Stimulated activated CD8-positive, alpha-beta memory T cell treated with anti-CD3 and anti-CD28 coated beads, Interleukin-4, amount 100 ng/mL, for 24 hours (primary cell): ENCODE measurements around the gene SLC16A4.
"Not testable (repeated sequence)": the region's sequence is repeated elsewhere in the genome, so short reads cannot be mapped to it uniquely, and the experiment has no call there.

Experiments used
- DNase-seq: peaks from one replicate; pipeline ENCODE4 v3.0.0-alpha.2; 2020; ENCODE audit warnings: low read depth

The SLC16A4 gene

GRCh38 chr1:110408488-110408887, 17.7 kb upstream of the SLC16A4 start:
- DNase-seq: no peak

- peak; percentile 85 for DNase-seq
Measured at GRCh38 chr1:110407260-110408210, 16.7 kb upstream of the SLC16A4 start, which contains the start of gene LAMTOR5. Gene LAMTOR5 (minus strand): TSS chr1:110407694. CDS start chr1:110407620, 74 bp downstream.

GRCh38 chr1:110406407-110406806, 15.6 kb upstream of the SLC16A4 start:
- DNase-seq: not testable (repeated sequence)

- DNase-seq: no peak
Measured at GRCh38 chr1:110404401-110404800, 13.6 kb upstream of the SLC16A4 start.

GRCh38 chr1:110403805-110404204, 13.0 kb upstream of the SLC16A4 start:
- DNase-seq: no peak

- not testable (repeated sequence) for DNase-seq
Measured at GRCh38 chr1:110396259-110396958, 5.6 kb upstream of the SLC16A4 start.

GRCh38 chr1:110394493-110394820, 3.6 kb upstream of the SLC16A4 start:
- no peak for DNase-seq

GRCh38 chr1:110393691-110394492, 3.1 kb upstream of the SLC16A4 start:
- no peak for DNase-seq

- no peak for DNase-seq
Measured at GRCh38 chr1:110393286-110393685, 2.5 kb upstream of the SLC16A4 start.

- DNase-seq: no peak
Measured at GRCh38 chr1:110390096-110390495, 730 bp downstream of the SLC16A4 start.

GRCh38 chr1:110387048-110387754, 3.6 kb downstream of the SLC16A4 start:
- DNase-seq: no peak

- DNase-seq: no peak
Measured at GRCh38 chr1:110385369-110385768, 5.5 kb downstream of the SLC16A4 start.

- DNase-seq: no peak
Measured at GRCh38 chr1:110384581-110385321, 6.1 kb downstream of the SLC16A4 start.

GRCh38 chr1:110383251-110383990, 7.4 kb downstream of the SLC16A4 start:
- no peak for DNase-seq

GRCh38 chr1:110380672-110381283, 10.0 kb downstream of the SLC16A4 start:
- DNase-seq: no peak

- DNase-seq: no peak
Measured at GRCh38 chr1:110375490-110375889, 15.3 kb downstream of the SLC16A4 start.

- DNase-seq: no peak
Measured at GRCh38 chr1:110370827-110371226, 20.0 kb downstream of the SLC16A4 start.

GRCh38 chr1:110364221-110364620, 26.6 kb downstream of the SLC16A4 start:
- DNase-seq: no peak

GRCh38 chr1:110361856-110362255, 29.0 kb downstream of the SLC16A4 start:
- no peak for DNase-seq

- DNase-seq: no peak
Measured at GRCh38 chr1:110360431-110360830, 30.4 kb downstream of the SLC16A4 start.
